ENCODE data around the gene NTRK2. TPM values are rescaled to one million over a fixed set of nuclear protein-coding genes. Genes with fewer than 3 reads are reported as not detected.
A peak's percentile ranks its signal among the peaks of the same experiment; 100 is the strongest.

Gene NTRK2
- total RNA-seq, 1 donor from 2014 or later: 0.02 TPM

DNA sequence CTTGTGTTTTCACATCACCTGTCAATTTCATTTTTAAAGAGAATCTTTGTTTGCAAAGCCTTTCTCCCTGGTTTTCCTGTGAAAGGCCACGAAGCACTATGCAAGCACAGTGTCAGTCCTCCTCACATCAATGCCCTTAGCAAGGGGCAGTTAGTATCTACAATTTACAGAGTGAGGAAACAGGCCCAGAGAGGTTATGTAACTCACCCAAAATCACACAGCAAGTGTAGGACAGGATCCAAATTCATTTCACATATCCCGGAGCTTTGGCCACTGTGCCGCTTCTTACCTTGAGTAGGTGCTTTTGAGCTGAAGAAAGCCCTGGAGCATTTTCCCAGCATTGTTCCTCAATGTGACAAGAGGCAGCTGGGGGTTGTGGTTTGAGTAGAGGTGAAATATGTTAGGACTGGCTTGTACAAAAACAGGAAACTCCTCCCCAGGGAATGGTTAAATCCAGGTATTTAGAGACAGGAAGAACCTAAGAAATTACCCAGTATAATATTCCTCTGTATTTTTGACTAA lies 283.8 kb downstream of the NTRK2 start:
- Histone ChIP-seq H2AFZ (replicated peaks) (no peak overlapping the region), H4K20me1 (ENCODE audit: low read depth) (no peaks in the 10 kb centered on the region)
- peak overlapping the region; percentile 19 for H3K4me3 Mint-ChIP-seq

DNA sequence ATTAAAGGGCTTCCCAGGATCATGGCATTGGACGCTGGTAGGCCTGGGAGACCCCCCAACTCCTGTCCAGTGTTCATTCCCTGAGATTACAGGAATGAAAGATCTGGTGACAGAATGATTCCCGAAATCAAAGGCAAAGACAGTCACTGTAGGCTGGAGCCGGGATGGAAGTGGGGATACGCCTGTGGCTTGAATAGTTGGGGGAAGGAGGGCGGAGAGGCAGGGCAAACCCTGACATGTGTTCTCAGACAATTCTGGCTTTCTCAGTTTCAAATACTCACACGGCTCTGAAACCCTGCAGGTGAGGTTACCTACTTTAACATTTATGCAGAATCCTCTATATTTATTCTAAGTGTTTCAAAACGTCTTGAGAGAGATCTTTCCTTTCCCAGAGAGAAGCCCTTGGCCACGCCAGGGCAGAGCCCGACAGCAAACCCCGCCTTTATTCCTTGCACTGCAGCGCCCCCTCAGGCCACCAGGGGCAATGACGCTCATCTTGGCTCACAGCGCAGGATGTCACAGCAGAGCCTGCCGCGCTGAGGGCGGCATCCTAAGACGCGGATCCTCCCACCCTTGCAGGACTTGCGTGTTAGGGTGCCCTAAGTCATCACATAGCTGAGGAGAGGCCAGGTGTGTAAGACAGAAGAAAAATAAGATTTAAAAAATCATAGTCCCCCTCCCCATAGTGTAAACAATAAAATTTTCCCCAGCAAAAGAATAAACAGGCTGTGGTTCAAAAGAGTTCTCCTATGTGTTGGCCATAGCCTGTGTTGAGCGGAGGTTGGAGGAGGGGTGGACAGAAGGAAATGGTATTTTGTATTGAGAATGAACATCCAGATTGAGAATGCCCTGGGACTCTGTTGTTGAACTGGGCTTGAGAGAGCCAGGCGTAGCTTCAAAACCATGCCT lies 284.5 kb downstream of the NTRK2 start:
- peak; percentile 86 for DNase-seq (ENCODE audit: low spot score)
- Mint-ChIP-seq H3K4me1 (peaks cover 28% of the 10 kb centered on the region), H3K9me3 (no peaks in the 10 kb centered on the region), H3K27me3 (ENCODE audit: insufficient read depth, low read depth) (peaks cover 6% of the 10 kb centered on the region), H3K4me3 (peak overlapping the region; percentile 19), H3K27ac (peak overlapping the region; percentile 80), H3K36me3 (peaks cover 3% of the 10 kb centered on the region)
- H3K27ac ChIP-seq: no peak overlapping the region
- peaks cover 7% of the 10 kb centered on the region for H3K27me3 ChIP-seq
- no peaks in the 10 kb centered on the region for H3F3A ChIP-seq (ENCODE audit: low read depth)
- H3K36me3 ChIP-seq: no peaks in the 10 kb centered on the region
- H3K4me2 ChIP-seq: peak overlapping the region; percentile 23
- no peaks in the 10 kb centered on the region for H3K79me2 ChIP-seq (ENCODE audit: low read depth)
- no peak overlapping the region for H3K4me3 ChIP-seq
- H3K4me1 ChIP-seq: peaks cover 16% of the 10 kb centered on the region
- no peaks in the 10 kb centered on the region for H4K20me1 ChIP-seq (ENCODE audit: low read depth)
- no peak overlapping the region for H3K9ac ChIP-seq
- TF ChIP-seq EZH2phosphoT487 (IDR thresholded peaks at IDR 0.05): no peak
- peak; percentile 32 for TF ChIP-seq EZH2 (IDR thresholded peaks at IDR 0.05)
- TF ChIP-seq, protein P1, sequence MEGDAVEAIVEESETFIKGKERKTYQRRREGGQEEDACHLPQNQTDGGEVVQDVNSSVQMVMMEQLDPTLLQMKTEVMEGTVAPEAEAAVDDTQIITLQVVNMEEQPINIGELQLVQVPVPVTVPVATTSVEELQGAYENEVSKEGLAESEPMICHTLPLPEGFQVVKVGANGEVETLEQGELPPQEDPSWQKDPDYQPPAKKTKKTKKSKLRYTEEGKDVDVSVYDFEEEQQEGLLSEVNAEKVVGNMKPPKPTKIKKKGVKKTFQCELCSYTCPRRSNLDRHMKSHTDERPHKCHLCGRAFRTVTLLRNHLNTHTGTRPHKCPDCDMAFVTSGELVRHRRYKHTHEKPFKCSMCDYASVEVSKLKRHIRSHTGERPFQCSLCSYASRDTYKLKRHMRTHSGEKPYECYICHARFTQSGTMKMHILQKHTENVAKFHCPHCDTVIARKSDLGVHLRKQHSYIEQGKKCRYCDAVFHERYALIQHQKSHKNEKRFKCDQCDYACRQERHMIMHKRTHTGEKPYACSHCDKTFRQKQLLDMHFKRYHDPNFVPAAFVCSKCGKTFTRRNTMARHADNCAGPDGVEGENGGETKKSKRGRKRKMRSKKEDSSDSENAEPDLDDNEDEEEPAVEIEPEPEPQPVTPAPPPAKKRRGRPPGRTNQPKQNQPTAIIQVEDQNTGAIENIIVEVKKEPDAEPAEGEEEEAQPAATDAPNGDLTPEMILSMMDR (IDR thresholded peaks at IDR 0.05): peak; percentile 98
- peak overlapping the region; percentile 75 for H2AFZ ChIP-seq (replicated peaks)
- H3K9me3 ChIP-seq (ENCODE audit: low read depth): no peaks in the 10 kb centered on the region

More for the DNA sequence above, 283.8 kb downstream of the NTRK2 start:
- Histone ChIP-seq H3F3A (ENCODE audit: low read depth) (no peaks in the 10 kb centered on the region), H3K9me3 (ENCODE audit: low read depth) (no peaks in the 10 kb centered on the region), H3K79me2 (ENCODE audit: low read depth) (no peaks in the 10 kb centered on the region), H3K9ac (no peak overlapping the region), H3K36me3 (no peaks in the 10 kb centered on the region), H3K27me3 (peaks cover 7% of the 10 kb centered on the region), H3K27ac (no peak overlapping the region), H3K4me1 (peaks cover 16% of the 10 kb centered on the region), H3K4me2 (peak overlapping the region; percentile 36), H3K4me3 (no peak overlapping the region)
- H3K36me3 Mint-ChIP-seq: peaks cover 3% of the 10 kb centered on the region
- TF ChIP-seq EZH2 (IDR thresholded peaks at IDR 0.05): no peak
- no peak for TF ChIP-seq EZH2phosphoT487 (IDR thresholded peaks at IDR 0.05)
- TF ChIP-seq, protein P1 (IDR thresholded peaks at IDR 0.05): no peak
- peaks cover 32% of the 10 kb centered on the region for H3K4me1 Mint-ChIP-seq
- no peak for DNase-seq (ENCODE audit: low spot score)
- H3K9me3 Mint-ChIP-seq: no peaks in the 10 kb centered on the region
- H3K27ac Mint-ChIP-seq: no peak overlapping the region
- H3K27me3 Mint-ChIP-seq (ENCODE audit: insufficient read depth, low read depth): peaks cover 6% of the 10 kb centered on the region

DNA sequence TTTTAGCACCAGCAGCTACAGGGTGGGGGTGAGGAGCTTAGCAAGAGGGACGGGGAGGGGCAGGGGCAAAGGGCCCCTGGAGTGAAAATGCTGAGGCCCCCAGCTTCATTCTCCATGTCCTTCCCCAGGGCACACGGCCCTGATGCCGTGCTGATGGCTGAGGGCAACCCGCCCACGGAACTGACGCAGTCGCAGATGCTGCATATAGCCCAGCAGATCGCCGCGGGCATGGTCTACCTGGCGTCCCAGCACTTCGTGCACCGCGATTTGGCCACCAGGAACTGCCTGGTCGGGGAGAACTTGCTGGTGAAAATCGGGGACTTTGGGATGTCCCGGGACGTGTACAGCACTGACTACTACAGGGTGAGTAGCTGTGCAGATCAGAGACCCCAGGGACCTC lies 285.6 kb downstream of the NTRK2 start:
- H3K27ac ChIP-seq: no peak overlapping the region
- H3K36me3 Mint-ChIP-seq: peaks cover 3% of the 10 kb centered on the region

More for the DNA sequence above, 285.6 kb downstream of the NTRK2 start:
- no peaks in the 10 kb centered on the region for H3K79me2 ChIP-seq (ENCODE audit: low read depth)
- H3F3A ChIP-seq (ENCODE audit: low read depth): no peaks in the 10 kb centered on the region
- Mint-ChIP-seq H3K27me3 (ENCODE audit: insufficient read depth, low read depth) (peaks cover 6% of the 10 kb centered on the region), H3K4me1 (peaks cover 27% of the 10 kb centered on the region), H3K4me3 (no peak overlapping the region), H3K27ac (no peak overlapping the region), H3K9me3 (no peaks in the 10 kb centered on the region)
- no peak overlapping the region for H3K4me3 ChIP-seq
- H3K4me1 ChIP-seq: peaks cover 16% of the 10 kb centered on the region
- H3K9ac ChIP-seq: no peak overlapping the region
- no peak overlapping the region for H2AFZ ChIP-seq (replicated peaks)
- no peak for DNase-seq (ENCODE audit: low spot score)
- H3K36me3 ChIP-seq: no peaks in the 10 kb centered on the region
- TF ChIP-seq EZH2phosphoT487 (IDR thresholded peaks at IDR 0.05): no peak
- TF ChIP-seq EZH2 (IDR thresholded peaks at IDR 0.05): no peak
- TF ChIP-seq, protein P1 (IDR thresholded peaks at IDR 0.05): no peak
- H3K27me3 ChIP-seq: peaks cover 7% of the 10 kb centered on the region
- H3K9me3 ChIP-seq (ENCODE audit: low read depth): no peaks in the 10 kb centered on the region
- H4K20me1 ChIP-seq (ENCODE audit: low read depth): no peaks in the 10 kb centered on the region
- H3K4me2 ChIP-seq: no peak overlapping the region

All from neural progenitor cell (in vitro differentiated cells).